ENCODE data around the gene COIL. TPM values are rescaled to one million over a fixed set of nuclear protein-coding genes. Genes with fewer than 3 reads are reported as not detected.

The COIL gene
- total RNA-seq, 2 experiments from 2014 or later: 20.5 to 20.7 TPM

- Histone ChIP-seq H3K27ac (ENCODE audit: low read depth, low read length, poor library complexity, severe bottlenecking) (peak overlapping the region; percentile 45), H4K20me1 (ENCODE audit: insufficient read depth, low read length) (no peaks in the 10 kb centered on the region), H3K9me3 (ENCODE audit: low read length) (0 out of 2 replicates have a peak, but pooled peaks cover 3% of the 10 kb centered on the region), H3K79me2 (ENCODE audit: insufficient read depth, low read depth, low read length) (peaks cover 21% of the 10 kb centered on the region; the same call in 1 of the 2 replicates), H3K9me2 (ENCODE audit: insufficient read depth, low read length) (no peaks in the 10 kb centered on the region), H3K36me3 (ENCODE audit: insufficient read depth, low read length) (peaks cover 15% of the 10 kb centered on the region), H2AFZ (ENCODE audit: low read length) (peak overlapping the region; percentile 68), H3K4me2 (ENCODE audit: low read length) (peak overlapping the region; percentile 91), H3K4me3 (ENCODE audit: low read depth, low read length, poor library complexity, severe bottlenecking) (peak overlapping the region; percentile 78), H3K4me1 (ENCODE audit: insufficient read depth, low read length, poor library complexity, severe bottlenecking) (peaks cover 25% of the 10 kb centered on the region)
- intact Hi-C loops (cut with micrococcal nuclease; ENCODE audit: unreplicated experiment): loop anchor here (1.0 kb wide), 2 partner anchors 27 to 107 kb away; partner anchors contain the start of gene AKAP1
- ChIA-PET POLR2A (interaction anchor here (0.6 to 2.6 kb wide), 8 partner anchors 11 to 382 kb away, joined by 3 to 14 read pairs (median 4); no protein-coding TSS in a partner anchor), CTCF (ENCODE audit: unreplicated experiment) (interaction anchor here (0.8 to 1.1 kb wide), 2 partner anchors 14 to 21 kb away, joined by 3 read pairs; no protein-coding TSS in a partner anchor)
- DNase-seq (ENCODE audit: low spot score): peak; percentile 48
- TSS peak; percentile 81 for BruUV-seq (replicated peaks)
- TF ChIP-seq EZH2phosphoT487 (IDR thresholded peaks at IDR 0.05; ENCODE audit: borderline replicate concordance, low read depth, low read length): no peak
- TF ChIP-seq, protein P1, sequence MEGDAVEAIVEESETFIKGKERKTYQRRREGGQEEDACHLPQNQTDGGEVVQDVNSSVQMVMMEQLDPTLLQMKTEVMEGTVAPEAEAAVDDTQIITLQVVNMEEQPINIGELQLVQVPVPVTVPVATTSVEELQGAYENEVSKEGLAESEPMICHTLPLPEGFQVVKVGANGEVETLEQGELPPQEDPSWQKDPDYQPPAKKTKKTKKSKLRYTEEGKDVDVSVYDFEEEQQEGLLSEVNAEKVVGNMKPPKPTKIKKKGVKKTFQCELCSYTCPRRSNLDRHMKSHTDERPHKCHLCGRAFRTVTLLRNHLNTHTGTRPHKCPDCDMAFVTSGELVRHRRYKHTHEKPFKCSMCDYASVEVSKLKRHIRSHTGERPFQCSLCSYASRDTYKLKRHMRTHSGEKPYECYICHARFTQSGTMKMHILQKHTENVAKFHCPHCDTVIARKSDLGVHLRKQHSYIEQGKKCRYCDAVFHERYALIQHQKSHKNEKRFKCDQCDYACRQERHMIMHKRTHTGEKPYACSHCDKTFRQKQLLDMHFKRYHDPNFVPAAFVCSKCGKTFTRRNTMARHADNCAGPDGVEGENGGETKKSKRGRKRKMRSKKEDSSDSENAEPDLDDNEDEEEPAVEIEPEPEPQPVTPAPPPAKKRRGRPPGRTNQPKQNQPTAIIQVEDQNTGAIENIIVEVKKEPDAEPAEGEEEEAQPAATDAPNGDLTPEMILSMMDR (conservative IDR thresholded peaks at IDR 0.05; ENCODE audit: low read length): no peak
These were observed 17.7 kb upstream of the COIL start for GRCh38 chr17:56978441-56979090.

GRCh38 chr17:56977673-56978395 is 17.0 kb upstream of the COIL start, which contains the start of gene SCPEP1:
TSS of gene SCPEP1 (plus strand) at chr17:56978131. CDS start at chr17:56978160, 29 bp downstream.
- Histone ChIP-seq H3K4me3 (ENCODE audit: low read depth, low read length, poor library complexity, severe bottlenecking) (peak within 1 kb of the TSS; percentile 78), H3K27ac (ENCODE audit: low read depth, low read length, poor library complexity, severe bottlenecking) (peak within 1 kb of the TSS; percentile 45)

More at GRCh38 chr17:56977673-56978395, 17.0 kb upstream of the COIL start, which contains the start of gene SCPEP1:
- peak; percentile 90 for DNase-seq (ENCODE audit: low spot score)
- Histone ChIP-seq H3K4me2 (ENCODE audit: low read length) (peak within 1 kb of the TSS; percentile 91), H3K9me3 (ENCODE audit: low read length) (peaks cover 10% of the 10 kb centered on the region; the same call in 1 of the 2 replicates), H3K79me2 (ENCODE audit: insufficient read depth, low read depth, low read length) (peaks cover 21% of the 10 kb centered on the region; the same call in 1 of the 2 replicates), H3K36me3 (ENCODE audit: insufficient read depth, low read length) (peaks cover 15% of the 10 kb centered on the region), H3K4me1 (ENCODE audit: insufficient read depth, low read length, poor library complexity, severe bottlenecking) (peaks cover 25% of the 10 kb centered on the region), H4K20me1 (ENCODE audit: insufficient read depth, low read length) (no peaks in the 10 kb centered on the region), H3K9me2 (ENCODE audit: insufficient read depth, low read length) (no peaks in the 10 kb centered on the region), H2AFZ (ENCODE audit: low read length) (peak within 1 kb of the TSS; percentile 68)
- ChIA-PET POLR2A (interaction anchor here (0.6 to 2.6 kb wide), 6 partner anchors 10 to 195 kb away, joined by 3 to 14 read pairs (median 4); no protein-coding TSS in a partner anchor), CTCF (ENCODE audit: unreplicated experiment) (interaction anchor here (0.6 to 1.1 kb wide), 2 partner anchors 22 to 1227 kb away, joined by 3 read pairs; partner anchors contain the start of gene PCTP)
- BruUV-seq (replicated peaks): no TSS peak
- no peak for TF ChIP-seq EZH2phosphoT487 (IDR thresholded peaks at IDR 0.05; ENCODE audit: borderline replicate concordance, low read depth, low read length)
- TF ChIP-seq, protein P1 (conservative IDR thresholded peaks at IDR 0.05; ENCODE audit: low read length): 0 out of 2 replicates have a peak, but pooled peaks have one; percentile 16
- intact Hi-C loops (cut with micrococcal nuclease; ENCODE audit: unreplicated experiment): loop anchor here (1.0 kb wide), 2 partner anchors 27 to 107 kb away; partner anchors contain the start of gene AKAP1
